NCI-H2227 treated with DMSO at 0.1 percent for 48 hours (cell line): ENCODE results near the gene ARHGEF19.
"Not testable (repeated sequence)": the region's sequence is repeated elsewhere in the genome, so short reads cannot be mapped to it uniquely, and the experiment has no call there.

Experiments used
- DNase-seq: peaks from one replicate; lab custom pipeline; 2025; lab: John Stamatoyannopoulos, UW

Gene ARHGEF19

GRCh38 chr1:16164213-16165072, 48.0 kb downstream of the ARHGEF19 start:
- peak; percentile 95 for DNase-seq

GRCh38 chr1:16163608-16164212, 48.7 kb downstream of the ARHGEF19 start:
- DNase-seq, result not testable (repeated sequence)

GRCh38 chr1:16162163-16162822, 50.2 kb downstream of the ARHGEF19 start:
- DNase-seq, result no peak

GRCh38 chr1:16161717-16162116, 50.7 kb downstream of the ARHGEF19 start:
- no peak for DNase-seq

- no peak for DNase-seq
Observed at GRCh38 chr1:16158993-16159831, 53.2 kb downstream of the ARHGEF19 start.

GRCh38 chr1:16158025-16158424, 54.4 kb downstream of the ARHGEF19 start:
- DNase-seq, result no peak

- no peak for DNase-seq
Observed at GRCh38 chr1:16156848-16157495, 55.5 kb downstream of the ARHGEF19 start.

GRCh38 chr1:16155537-16156410, 56.7 kb downstream of the ARHGEF19 start, which contains the start of gene EPHA2:
TSS of gene EPHA2 (minus strand) at chr1:16156069. CDS start at chr1:16155932, 137 bp downstream.
- peak; percentile 10 for DNase-seq

- no peak for DNase-seq
Observed at GRCh38 chr1:16153999-16154673, 58.3 kb downstream of the ARHGEF19 start.

- DNase-seq, result no peak
Observed at GRCh38 chr1:16153096-16153998, 59.1 kb downstream of the ARHGEF19 start.

- no peak for DNase-seq
Observed at GRCh38 chr1:16152481-16153087, 59.9 kb downstream of the ARHGEF19 start.

- no peak for DNase-seq
Observed at GRCh38 chr1:16151995-16152384, 60.5 kb downstream of the ARHGEF19 start.

GRCh38 chr1:16151196-16151994, 61.1 kb downstream of the ARHGEF19 start:
- DNase-seq, result no peak

GRCh38 chr1:16150508-16150907, 61.9 kb downstream of the ARHGEF19 start:
- no peak for DNase-seq

GRCh38 chr1:16149702-16150488, 62.6 kb downstream of the ARHGEF19 start:
- no peak for DNase-seq

- DNase-seq, result no peak
Observed at GRCh38 chr1:16149146-16149545, 63.3 kb downstream of the ARHGEF19 start.
